Activated CD8-positive, alpha-beta memory T cell treated with anti-CD3 and anti-CD28 coated beads, Interleukin-2, amount 50 U/mL, for 48 hours (primary cell): Measurements from ENCODE around the gene SH3GL1.

Experiments
- DNase-seq: peaks from one replicate; pipeline ENCODE4 v3.0.0-alpha.2; 2020

SH3GL1 gene, protein sequence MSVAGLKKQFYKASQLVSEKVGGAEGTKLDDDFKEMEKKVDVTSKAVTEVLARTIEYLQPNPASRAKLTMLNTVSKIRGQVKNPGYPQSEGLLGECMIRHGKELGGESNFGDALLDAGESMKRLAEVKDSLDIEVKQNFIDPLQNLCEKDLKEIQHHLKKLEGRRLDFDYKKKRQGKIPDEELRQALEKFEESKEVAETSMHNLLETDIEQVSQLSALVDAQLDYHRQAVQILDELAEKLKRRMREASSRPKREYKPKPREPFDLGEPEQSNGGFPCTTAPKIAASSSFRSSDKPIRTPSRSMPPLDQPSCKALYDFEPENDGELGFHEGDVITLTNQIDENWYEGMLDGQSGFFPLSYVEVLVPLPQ

DNA sequence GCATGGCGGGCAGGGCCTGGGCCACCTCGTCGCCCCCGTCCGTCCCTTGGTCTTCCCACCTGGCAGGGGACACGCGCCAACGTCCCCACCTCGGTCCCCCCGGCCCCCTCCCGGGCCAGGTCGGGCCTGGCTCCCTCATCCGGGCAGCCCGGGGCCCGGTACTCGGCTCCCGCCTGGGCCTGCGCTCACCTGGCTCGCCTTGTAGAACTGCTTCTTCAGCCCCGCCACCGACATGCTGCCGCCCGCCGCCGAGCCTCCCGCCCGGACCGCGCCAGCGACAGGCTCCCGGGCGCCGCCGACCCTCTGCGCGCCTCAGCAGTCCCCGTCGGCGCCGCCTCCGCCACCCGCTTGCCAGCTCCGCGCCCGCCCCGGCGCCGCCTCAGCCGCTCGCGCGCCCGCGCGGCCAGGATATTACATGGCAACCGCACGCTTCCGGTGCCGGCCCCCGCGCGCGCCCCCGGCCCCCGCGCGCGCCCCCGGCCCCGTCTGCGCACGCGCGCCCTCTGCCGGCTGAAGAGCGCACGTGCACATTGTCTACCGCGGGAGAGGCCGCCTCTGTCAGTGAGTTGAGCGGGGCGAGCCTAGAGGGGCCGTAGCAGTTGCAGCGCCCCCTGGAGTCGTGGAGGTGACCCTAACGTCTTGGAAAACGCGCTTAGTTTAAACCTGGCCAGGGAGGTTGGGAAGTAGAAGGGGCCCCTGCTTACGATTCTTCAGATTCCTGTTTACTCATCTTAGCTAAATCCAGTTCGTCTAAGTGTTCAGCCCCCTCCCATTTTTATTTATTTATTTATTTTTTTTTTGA is at the start of gene SH3GL1:
Gene SH3GL1, minus strand, starts transcription at position 413 of the 802 bp plus-strand sequence. Its CDS starts 179 bp downstream, at position 234.
- DNase-seq, result peak; percentile 99

DNA sequence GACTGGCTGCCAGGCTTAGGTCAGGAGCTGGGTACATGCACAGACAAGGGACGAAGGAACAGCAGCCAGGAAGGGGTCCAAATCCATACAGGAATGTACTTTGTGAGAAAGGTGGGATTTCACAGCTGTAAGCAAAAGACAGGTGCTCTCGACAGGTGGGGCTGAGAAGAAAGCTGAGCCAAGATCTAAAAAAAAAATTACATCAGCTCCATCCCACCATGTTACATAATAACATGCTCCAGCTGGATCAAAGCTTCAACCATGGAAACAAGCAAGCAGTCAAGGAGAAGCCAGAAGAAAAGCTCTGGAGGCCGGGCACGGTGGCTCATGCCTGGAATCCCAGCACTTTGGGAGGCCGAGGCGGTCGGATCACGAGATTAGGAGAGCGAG is 49.3 kb upstream of the SH3GL1 start:
- DNase-seq, result no peak

DNA sequence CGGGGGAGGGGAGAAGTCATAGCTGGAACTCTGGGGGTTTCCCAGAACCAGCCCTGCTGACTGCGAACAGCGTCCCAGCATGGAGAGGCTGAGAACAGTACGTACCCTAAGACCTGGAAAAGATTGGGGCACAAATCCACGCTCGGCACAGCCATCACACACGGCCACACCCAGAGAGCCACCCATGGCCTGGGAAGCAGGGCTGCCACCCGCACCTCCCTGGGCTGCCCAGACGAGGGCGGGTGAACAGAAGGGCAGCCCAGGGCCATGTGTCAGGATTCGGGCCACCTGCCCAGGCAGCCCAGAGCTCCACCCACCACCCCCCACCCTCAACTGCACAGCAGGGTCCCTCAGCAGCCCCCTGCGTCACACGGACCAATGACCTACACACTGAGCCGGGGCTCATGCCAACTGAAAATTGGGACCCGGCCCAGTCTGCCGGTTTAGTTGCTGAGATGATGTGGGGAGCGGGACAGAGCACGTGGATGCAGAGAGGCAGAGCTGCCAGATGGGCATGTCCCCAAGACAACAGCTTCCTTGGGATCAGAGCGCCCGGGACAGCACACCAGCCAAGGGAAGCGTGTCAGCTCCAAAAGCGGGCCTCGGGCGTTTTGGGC is 48.8 kb upstream of the SH3GL1 start:
- DNase-seq, result no peak

DNA sequence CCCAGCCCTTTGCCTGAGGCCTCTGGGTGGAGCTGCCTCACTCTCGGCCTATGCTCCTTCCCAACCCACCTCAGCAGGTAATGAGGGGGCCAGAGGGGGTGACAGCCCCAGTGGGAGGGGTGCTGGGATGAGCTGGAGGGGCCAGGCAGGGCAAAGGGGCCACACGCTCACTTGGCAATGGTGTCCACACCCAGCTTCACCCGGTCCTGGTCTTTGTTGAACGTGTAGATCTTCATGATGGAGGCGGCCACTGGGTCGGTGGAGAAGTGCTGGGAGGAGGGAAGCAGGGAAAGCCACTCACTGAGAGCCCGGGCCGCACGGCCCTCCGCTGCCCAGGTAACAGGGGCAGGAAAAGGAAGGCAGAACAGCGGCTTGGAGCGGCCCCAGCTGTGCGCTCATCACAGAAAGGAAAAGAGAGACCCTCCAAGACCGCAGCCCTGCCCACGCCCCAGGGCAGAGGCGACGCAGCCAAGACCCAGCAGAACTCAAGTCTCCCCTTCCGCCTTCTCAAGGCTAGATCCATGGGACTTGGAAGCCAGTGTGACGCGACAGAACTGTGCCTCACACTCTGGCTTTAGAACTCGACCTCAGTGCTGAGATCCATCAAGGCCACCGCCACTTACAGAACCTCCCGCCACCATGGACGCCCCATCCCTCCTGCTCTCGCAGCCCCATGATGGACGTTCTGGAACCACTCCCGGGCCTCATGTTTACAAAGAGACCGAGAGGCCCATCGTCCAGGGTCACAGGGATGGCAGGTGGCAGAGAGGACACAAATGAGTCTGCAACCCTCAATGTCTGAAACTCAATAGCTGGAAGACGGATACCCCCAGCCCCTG is 48.0 kb upstream of the SH3GL1 start:
- DNase-seq, result no peak

DNA sequence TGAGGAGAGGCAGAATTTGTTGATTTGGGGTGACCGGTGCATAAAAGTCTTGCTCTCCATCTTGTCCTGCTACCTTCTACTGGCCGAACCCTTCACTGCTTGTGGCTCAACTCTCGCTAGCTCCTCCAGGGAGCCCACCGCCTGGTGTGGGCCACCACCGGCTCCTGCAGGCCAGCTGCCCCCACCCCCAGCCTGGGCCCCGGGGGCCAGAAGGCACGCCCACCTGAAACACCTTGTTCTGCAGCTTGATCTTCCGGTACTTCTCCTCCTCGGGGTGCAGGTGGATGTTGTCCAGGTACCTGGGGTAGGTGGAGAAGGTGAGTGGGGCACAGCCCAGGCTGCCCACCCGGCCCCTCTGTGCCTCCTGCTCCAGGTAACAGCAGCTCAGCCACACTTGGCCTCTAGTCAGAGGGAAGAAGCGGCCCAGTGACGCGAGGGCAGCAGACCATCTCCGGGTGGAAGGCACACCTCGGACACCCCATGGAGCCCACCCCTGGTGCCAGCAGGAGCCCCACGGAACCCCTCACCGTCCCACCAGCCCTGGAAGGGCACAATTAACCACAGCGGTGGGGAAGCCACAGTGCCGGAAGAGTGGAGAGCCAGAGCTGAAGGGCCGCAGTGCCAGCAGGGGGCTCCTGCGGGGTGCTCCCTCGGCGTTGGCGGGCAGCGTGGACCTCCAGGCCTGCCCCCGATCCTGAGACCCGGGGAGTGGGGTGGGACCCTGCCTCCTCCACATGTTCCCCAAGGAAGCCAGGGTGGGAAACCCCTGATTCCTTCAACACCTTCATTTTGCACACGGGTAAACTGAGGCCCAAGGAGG is 47.2 kb upstream of the SH3GL1 start:
- DNase-seq, result no peak

DNA sequence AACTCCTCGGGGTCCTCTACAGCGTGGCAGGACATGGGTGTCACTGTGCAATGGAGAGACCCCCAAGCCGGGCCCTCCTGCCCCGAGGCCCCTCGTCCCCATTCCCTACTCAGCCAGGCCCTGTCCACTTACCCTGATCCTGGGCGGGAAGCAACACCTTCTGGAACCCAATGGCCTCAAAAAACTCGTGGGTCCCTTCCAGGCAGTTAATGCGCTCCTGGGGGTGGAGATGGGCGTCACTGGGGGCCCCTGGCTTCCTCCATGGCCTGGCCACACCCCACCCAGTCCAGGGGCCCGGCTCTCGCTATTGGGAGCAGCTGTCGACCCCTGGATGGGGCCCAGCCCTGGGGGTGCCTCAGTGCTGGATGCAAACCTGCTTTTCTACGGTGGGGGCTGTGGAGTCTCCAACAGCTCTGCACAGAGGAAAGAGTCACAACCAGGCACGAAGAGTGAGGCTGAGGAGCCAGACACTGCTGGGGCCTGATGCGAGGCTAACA is 46.4 kb upstream of the SH3GL1 start:
- no peak for DNase-seq

DNA sequence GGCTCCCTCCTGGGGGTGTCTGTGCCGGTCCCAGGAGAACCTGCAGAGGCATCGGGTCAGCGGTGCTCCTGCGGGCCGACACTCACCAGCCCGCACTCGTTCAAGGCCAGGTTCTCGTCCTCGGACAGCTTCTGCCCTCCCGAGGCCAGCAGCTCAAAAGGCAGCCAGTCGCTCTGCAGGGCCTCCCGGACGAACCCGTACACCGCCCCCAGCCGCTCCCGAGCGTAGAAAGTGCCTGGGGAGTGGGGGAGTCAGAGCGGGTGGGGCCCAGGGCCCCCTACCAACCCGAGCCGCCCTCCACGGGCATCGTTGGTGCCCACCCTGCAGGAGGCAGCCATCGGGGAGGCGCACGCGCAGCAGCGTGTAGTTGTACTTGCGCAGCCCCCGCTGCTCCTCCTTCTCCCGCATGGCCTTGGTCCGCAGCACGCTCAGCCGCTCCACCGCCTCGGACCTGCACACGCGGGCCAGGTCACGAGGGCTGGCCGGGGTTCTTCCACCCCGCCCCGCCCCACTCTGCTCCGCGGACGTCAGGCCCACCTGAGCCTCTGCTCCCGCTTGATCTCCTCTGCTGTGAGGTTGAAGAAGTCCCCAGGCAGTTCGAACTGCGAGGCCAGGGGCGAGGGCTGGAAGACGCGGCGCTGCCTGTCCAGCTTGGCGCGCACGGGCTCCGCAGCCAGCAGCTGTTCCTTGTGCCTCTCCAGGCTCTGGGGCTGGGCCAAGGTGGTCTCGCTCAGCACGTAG is 45.8 kb upstream of the SH3GL1 start:
- DNase-seq, result no peak

DNA sequence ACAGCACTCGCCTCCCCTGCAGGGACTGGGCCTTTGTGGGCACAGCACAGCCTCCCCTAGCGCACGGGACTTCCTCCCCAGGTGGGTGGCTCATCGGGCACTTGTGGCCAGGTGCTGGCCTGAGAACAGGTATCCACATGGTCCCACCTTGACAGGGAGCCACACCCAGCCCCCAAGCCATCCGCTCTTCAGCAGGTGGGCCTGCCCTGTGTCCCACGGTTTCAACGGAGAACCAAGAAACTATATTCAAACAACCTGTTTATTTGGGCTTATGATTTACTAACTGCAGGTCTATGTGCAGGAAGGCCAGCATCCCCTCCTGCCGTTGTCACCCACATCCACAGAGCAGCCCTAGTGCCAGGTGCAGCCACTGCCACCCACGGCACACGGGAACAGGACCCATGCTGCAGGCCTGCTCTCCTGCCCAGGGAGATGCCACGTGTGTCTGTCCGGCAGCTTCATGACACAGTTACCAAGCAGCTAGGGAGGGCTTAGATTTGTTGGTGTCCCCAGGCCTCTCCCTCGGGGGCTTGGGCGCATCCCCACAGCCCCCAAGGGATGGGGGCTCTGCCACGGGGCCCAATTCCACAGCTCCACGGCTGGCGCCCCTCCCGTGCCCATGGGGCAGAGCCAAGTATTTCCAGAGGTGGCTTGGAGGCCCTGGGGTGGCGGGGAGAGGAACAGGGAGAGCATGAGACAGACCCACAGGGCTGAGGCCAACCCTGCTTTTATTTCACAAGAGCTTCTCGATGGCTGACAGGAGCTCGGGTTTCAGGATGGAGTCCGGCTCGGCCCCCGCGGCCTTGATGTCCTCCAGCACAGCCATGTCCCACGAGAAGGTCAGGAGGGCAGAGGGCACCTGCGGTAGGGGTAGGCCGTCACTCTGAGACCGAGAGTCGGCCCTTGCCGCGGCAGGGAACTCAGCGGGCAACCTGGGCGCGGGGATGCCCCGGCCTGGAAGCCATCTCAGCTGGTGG is 44.7 kb upstream of the SH3GL1 start:
- DNase-seq, result peak; percentile 55

DNA sequence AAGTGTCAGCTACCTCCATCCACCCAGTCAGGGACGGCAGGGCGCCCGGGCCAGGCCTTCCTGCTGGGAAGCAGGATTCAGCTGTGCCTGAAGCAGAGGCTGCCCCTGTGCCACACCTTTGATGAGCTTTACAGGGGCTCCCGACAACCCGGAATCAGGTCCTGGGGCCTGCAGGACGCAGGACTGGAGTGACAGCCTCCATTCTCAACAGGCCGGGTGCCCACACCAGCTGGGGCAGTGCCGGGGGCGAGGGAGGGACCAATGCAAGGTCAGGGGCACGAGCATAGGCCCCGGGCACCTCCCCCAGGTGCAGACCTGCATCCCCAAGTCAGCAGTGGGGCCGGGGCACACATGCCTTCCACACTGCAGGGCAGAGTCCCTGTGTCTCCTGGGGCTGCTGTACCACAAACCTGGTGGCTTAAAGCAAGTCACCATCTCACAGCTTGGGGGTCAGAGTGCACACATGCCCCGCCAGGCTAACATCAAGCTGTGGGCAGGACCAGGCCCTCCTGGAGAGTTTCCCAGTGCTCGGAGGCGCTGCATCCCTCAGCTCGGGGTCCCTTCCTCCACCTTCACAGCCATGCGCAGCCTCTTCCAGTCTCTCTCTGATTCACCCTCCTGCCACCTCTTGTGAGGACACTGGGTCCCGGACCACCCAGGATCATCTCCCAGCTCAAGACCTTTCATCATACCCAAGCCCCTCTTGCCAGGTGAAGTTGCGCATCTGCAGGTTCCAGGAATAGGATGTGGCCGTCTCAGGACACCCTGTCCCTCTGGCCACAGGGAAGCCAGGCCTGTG is 43.8 kb upstream of the SH3GL1 start:
- no peak for DNase-seq

DNA sequence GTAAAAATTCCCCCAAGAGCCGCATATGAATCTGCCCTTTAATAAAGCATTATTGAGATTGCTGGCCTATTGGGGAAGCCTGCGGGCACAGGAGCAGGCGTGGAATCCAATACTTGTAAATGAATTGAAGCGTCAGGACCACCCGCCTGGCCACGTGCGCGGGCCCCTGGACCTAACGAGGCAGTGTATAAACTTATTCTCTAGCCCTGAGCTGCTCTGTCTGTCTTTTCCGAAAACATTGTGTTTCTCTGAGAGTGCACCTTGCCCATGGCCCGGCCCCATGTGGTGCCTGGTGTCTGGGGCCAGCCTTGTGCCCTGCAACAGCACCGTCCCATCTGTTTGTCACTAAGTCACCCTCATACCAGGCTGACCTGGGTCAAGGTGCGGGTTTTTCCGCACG is 42.8 kb upstream of the SH3GL1 start:
- no peak for DNase-seq

DNA sequence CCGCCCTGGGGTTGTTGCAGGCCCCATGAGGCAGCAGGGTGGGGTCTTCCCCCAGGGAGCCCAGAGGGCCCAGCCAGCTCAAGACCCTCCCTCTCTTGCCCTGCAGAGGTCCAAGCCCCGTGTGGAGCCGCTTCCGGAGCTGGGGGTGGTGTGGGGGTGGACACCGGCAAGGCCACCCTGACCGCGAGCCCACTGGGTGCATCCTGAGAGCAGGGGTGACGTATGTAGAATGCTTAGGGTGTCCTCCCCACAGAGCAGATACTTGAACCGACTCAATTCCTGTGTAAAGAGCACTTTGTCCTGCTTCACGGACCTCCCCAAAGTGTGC is 42.4 kb upstream of the SH3GL1 start:
- no peak for DNase-seq

DNA sequence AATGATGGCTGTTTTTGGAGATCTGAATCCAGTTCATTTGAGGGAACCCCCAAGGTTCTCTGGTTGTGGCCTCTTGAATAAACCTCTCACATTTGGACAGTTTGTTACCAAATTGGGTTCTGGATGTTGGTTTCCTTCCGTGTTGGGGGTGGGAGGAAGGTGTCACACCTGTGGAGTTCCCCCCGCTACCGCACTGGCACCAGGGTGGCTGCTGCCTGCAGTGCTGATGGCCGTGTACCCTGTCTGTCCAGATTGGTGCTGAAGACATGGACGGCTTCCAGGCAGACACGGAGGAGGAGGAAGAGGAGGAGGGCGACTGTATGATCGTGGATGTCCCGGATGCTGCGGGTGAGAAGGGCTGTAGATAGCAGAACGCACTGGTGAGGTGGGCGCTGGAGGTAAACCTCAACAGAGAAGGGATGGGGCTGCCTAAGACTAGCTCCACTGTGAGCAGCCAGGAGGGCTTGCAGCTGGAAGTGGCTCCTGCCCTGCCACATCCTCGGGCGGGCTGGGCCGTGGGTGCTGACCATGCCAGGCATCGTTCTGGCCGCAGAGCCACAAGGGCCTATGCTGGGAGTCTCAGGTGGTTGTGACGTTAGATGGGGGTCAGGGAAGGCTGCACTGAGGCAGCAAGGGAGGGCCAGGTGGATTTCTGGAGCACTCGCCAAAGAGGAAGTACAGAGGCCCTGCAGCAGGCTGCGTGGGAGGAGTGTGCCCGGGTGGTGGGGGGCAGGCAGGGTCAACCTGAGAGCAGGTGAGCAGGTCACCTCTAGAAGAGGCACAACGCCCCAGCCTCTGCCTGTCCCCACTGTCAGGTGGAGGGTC is 41.9 kb upstream of the SH3GL1 start:
- DNase-seq, result no peak

DNA sequence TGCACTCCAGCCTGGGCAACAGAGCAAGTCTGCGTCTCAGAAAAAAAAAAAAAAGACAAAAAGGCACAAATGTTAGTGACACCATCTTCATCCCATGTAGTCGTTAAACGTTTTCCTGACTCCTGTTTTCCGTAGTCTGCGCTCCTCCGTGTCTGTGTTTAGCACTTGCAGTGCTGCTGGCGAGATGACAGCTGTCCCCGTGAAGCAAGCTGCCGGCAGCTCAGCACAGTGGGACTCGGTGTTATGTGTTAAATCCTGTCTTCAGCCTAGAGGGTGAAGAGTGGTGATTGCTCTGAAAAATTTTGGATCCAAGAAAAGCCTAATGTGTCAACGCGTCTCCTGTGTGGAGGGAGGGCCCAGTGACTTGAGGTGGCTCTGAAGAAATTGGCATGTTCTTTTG is 38.9 kb upstream of the SH3GL1 start:
- DNase-seq, result no peak

DNA sequence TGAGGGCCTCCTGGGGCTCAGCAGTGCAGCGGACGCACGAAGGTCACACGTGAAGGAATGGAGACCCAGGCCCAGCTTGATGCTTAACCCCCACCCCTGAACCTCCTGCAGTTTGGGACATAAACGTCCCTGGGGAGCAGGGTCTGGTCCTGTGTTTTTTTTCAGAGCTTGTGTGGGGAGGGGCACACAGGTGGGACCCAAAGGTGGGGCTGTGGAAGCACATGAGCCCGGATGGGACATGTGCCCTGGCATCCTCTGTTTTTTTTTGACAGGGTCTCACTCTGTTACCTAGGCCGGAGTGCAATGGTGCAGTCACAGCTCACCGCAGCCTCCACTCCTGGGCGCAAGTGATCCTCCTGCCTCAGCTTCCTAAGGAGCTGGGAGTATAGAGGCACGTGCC is 36.8 kb upstream of the SH3GL1 start:
- no peak for DNase-seq

DNA sequence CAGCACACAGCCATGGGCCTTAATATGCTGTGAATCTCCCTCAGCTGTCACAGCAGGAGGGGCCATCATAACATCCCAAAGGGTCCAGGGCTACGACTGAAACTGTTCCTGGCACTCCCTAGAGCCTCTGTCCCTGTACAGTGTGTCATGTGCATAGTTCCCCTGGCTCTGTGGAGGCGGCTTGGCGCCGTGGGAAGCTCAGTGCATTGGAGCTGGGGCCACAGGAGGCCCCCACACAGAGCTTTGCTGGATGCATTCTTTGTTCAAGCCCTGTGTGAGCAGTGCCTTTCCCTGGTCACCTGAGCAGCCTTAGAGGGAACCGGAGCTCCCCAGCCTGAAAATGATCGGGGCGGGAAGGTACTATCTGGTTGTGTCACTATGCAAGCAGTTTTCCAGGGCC is 35.9 kb upstream of the SH3GL1 start:
- DNase-seq, result no peak

DNA sequence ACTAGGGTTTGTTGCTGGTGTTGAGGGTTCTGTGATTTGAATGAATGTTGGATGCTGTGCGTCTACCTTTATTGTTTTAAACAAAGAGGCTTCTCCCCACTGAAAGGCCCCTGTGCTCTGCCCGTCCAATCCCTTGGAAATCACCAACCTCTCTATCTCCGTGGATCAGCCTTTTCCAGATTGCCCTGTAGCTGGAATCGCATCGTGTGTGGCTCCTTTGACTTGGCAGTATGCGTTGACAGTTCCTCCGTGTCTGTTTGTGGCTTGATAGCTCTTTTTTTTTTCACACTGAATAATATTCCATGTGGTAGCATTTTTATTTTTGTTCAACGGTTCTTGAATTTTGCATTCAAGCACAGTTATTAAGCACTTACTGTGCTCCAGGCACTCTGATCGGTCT is 34.0 kb upstream of the SH3GL1 start:
- no peak for DNase-seq

DNA sequence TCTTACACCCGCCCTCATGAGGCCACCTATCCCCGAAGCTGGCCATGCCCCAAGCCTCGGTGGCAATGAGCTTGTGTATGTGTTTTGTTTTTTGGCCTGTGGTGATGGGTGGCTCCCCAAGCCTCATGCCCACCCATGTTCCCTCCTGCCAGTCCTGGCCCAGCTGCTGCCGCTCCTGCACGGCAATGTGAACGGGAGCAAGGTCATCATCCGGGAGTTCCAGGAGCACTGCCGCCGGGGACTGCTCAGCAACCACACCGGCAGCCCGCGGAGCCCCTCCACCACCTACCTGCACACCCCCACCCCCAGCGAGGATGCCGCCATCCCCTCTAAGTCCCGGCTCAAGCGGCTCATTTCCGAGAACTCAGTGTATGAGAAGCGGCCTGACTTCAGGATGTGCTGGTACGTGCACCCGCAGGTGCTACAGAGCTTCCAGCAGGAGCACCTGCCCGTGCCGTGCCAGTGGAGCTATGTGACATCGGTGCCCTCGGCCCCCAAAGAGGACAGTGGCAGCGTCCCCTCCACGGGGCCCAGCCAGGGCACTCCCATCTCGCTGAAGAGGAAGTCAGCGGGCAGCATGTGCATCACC is 32.7 kb upstream of the SH3GL1 start:
- DNase-seq, result no peak
